ENCODE measurements around the gene MUC6.

MUC6 gene

DNA sequence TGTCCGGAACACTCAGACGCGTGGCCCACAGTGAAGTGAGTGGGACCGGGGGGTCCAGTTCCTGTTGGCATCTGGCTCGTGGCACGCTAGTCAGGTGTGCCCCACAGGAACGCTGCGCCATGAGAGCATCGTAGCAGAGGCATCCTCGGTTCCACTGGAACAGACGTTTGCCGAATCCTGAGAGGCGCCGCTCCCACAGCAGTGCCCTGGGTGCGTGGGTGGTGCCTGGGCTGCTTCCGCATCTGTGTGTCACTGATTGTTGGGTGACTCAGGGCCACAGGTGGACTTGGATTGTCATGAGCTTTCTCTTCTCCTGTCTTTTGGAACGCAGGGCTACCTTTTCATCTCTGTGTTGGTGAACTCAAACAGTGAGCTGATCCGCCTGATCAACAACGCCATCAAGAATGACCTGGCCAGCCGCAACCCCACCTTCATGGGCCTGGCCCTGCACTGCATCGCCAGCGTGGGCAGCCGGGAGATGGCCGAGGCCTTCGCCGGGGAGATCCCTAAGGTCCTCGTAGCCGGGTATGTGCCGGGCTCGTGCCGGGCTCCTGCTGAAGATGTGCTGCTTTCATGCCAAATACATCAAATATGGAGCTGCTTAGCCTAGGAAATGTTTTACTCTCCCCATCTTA is 64.7 kb downstream of the MUC6 start:
- no peak for TF ChIP-seq POLR2AphosphoS5 (IDR thresholded peaks at IDR 0.05; ENCODE audit: low read depth, low read length)
- TF ChIP-seq TAF1 (IDR thresholded peaks at IDR 0.05; ENCODE audit: borderline replicate concordance, insufficient read depth, low read length) = no peak
- TF ChIP-seq, protein P1, sequence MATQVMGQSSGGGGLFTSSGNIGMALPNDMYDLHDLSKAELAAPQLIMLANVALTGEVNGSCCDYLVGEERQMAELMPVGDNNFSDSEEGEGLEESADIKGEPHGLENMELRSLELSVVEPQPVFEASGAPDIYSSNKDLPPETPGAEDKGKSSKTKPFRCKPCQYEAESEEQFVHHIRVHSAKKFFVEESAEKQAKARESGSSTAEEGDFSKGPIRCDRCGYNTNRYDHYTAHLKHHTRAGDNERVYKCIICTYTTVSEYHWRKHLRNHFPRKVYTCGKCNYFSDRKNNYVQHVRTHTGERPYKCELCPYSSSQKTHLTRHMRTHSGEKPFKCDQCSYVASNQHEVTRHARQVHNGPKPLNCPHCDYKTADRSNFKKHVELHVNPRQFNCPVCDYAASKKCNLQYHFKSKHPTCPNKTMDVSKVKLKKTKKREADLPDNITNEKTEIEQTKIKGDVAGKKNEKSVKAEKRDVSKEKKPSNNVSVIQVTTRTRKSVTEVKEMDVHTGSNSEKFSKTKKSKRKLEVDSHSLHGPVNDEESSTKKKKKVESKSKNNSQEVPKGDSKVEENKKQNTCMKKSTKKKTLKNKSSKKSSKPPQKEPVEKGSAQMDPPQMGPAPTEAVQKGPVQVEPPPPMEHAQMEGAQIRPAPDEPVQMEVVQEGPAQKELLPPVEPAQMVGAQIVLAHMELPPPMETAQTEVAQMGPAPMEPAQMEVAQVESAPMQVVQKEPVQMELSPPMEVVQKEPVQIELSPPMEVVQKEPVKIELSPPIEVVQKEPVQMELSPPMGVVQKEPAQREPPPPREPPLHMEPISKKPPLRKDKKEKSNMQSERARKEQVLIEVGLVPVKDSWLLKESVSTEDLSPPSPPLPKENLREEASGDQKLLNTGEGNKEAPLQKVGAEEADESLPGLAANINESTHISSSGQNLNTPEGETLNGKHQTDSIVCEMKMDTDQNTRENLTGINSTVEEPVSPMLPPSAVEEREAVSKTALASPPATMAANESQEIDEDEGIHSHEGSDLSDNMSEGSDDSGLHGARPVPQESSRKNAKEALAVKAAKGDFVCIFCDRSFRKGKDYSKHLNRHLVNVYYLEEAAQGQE (IDR thresholded peaks at IDR 0.05; ENCODE audit: insufficient read depth in 1 of 2, low read depth in 2 of 2, low read length in 2 of 2) = no peak
- TF ChIP-seq FOXP2 (optimal IDR thresholded peaks at IDR 0.05; ENCODE audit: borderline replicate concordance, extremely low read depth, extremely low read length, insufficient read depth) = no peak
- TF ChIP-seq SIN3A (IDR thresholded peaks at IDR 0.05; ENCODE audit: borderline replicate concordance, insufficient read depth, low read length) = no peak

DNA sequence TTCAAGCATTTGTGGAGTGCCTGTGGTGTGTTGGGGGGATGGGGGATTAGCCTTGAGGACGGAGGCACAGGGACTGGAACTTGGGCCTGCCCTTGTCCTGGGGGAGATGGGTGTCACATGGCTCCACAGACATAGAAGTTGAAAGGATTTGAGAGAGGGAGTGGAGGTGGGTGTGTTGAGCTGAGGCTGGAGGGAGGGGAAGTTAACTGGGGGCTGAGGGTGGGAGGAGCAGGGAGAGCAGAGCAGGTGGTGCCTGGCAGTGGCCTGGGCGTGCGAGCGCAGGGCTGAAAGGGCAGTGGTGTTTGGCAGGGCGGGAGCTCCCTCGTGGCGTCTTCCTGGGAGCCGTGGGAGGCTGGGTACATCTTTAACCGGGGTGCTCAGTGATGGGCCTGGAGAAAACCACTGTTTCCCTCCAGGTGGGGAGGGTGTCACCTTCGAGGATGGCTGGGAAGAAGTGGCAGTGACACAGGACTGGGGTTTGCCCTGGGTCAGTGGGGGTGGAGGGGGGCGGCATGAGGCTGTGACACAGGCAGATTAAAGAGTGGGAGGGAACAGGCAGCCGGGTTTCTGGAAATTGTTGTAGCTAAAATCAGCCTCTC is 65.3 kb downstream of the MUC6 start:
- TF ChIP-seq POLR2AphosphoS5 (IDR thresholded peaks at IDR 0.05; ENCODE audit: low read depth, low read length) = no peak
- TF ChIP-seq, protein P1 (IDR thresholded peaks at IDR 0.05; ENCODE audit: insufficient read depth in 1 of 2, low read depth in 2 of 2, low read length in 2 of 2) = no peak
- TF ChIP-seq TAF1 (IDR thresholded peaks at IDR 0.05; ENCODE audit: borderline replicate concordance, insufficient read depth, low read length) = no peak
- no peak for TF ChIP-seq SIN3A (IDR thresholded peaks at IDR 0.05; ENCODE audit: borderline replicate concordance, insufficient read depth, low read length)
- no peak for TF ChIP-seq FOXP2 (optimal IDR thresholded peaks at IDR 0.05; ENCODE audit: borderline replicate concordance, extremely low read depth, extremely low read length, insufficient read depth)

GRCh38 chr11:970319-970871 is 66.1 kb downstream of the MUC6 start:
- TF ChIP-seq POLR2AphosphoS5 (IDR thresholded peaks at IDR 0.05; ENCODE audit: low read depth, low read length) (no peak), FOXP2 (optimal IDR thresholded peaks at IDR 0.05; ENCODE audit: borderline replicate concordance, extremely low read depth, extremely low read length, insufficient read depth) (no peak), SIN3A (IDR thresholded peaks at IDR 0.05; ENCODE audit: borderline replicate concordance, insufficient read depth, low read length) (no peak), TAF1 (IDR thresholded peaks at IDR 0.05; ENCODE audit: borderline replicate concordance, insufficient read depth, low read length) (no peak)
- TF ChIP-seq, protein P1 (IDR thresholded peaks at IDR 0.05; ENCODE audit: insufficient read depth in 1 of 2, low read depth in 2 of 2, low read length in 2 of 2) = no peak

DNA sequence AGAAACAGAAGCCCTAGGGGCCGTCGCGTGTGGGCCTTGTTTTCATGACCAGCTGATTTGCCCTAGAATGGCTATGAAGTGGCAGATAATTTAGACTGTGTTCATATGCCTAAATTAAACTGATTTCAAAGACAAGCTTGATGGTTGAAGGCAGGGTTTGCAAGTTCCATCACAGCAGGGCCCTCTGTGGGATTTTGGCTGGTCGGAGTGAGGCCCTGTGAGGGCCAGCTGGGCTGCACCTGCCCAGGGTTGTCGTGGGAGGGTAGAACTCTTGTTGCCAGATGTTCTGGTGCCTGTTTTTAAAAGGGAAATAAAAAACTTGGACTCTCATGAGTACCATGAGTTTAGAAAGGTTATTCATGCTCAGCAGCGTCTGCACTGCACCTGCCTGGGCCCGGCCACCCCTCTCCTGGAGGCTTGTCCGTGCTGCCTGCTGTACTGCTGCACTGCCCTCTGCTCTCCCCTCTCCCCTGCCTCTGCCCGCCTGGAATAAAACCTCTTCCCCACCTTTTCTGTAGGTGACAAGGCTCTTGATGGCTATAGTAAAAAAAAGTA is 66.8 kb downstream of the MUC6 start:
- TF ChIP-seq POLR2AphosphoS5 (IDR thresholded peaks at IDR 0.05; ENCODE audit: low read depth, low read length) (no peak), FOXP2 (optimal IDR thresholded peaks at IDR 0.05; ENCODE audit: borderline replicate concordance, extremely low read depth, extremely low read length, insufficient read depth) (no peak), TAF1 (IDR thresholded peaks at IDR 0.05; ENCODE audit: borderline replicate concordance, insufficient read depth, low read length) (no peak), SIN3A (IDR thresholded peaks at IDR 0.05; ENCODE audit: borderline replicate concordance, insufficient read depth, low read length) (no peak)
- TF ChIP-seq, protein P1 (IDR thresholded peaks at IDR 0.05; ENCODE audit: insufficient read depth in 1 of 2, low read depth in 2 of 2, low read length in 2 of 2) = no peak

Data from PFSK-1 (cell line).